Neural cell (in vitro differentiated cells): ENCODE measurements around the gene ITIH4. TPM values are rescaled to one million over a fixed set of nuclear protein-coding genes. Genes with fewer than 3 reads are reported as not detected.

Source experiments
- H2AFZ ChIP-seq: fragments of 200-600, 300-800 bp; sonication (generic), shearing (Covaris generic); 2 replicates; pipeline ENCODE4 v1.6.0; 2014; ENCODE audit warnings: low read depth, mild to moderate bottlenecking, antibody characterized with exemption, low read length, moderate library complexity
- H3F3A ChIP-seq: fragments of 200-600 bp; shearing (Covaris generic); 2 replicates; pipeline ENCODE4 v1.6.1; 2016; ENCODE audit warnings: mild to moderate bottlenecking, moderate library complexity, mixed read lengths, antibody characterized with exemption, low read length; ENCODE audit not compliant: insufficient read depth, poor library complexity, severe bottlenecking
- H3K27ac ChIP-seq: fragments of 200-600, 300-800 bp; sonication (generic), shearing (Covaris generic); 2 replicates; pipeline ENCODE4 v1.5.1; 2014; ENCODE audit warnings: mild to moderate bottlenecking, low read length, moderate library complexity
- H3K27me3 ChIP-seq: fragments of 300-800, 200-600 bp; sonication (generic), shearing (Covaris generic); 2 replicates; pipeline ENCODE4 v1.6.0; 2014; ENCODE audit warnings: mild to moderate bottlenecking, low read depth, low read length, moderate library complexity; ENCODE audit not compliant: insufficient read depth
- H3K36me3 ChIP-seq: fragments of 300-800, 200-600 bp; sonication (generic), shearing (Covaris generic); 2 replicates; pipeline ENCODE4 v1.5.1; 2014; ENCODE audit warnings: mild to moderate bottlenecking, antibody characterized with exemption, low read length, moderate library complexity; ENCODE audit not compliant: insufficient read depth
- H3K4me2 ChIP-seq: fragments of 300-800, 200-600 bp; sonication (generic), shearing (Covaris generic); 2 replicates; pipeline ENCODE4 v1.6.0; 2014; ENCODE audit warnings: mild to moderate bottlenecking, low read length
- H3K4me3 ChIP-seq: fragments of 300-800, 200-600 bp; sonication (generic), shearing (Covaris generic); 2 replicates; pipeline ENCODE4 v1.5.1; 2014; ENCODE audit warnings: mild to moderate bottlenecking, low read length, moderate library complexity
- H3K79me2 ChIP-seq: fragments of 200-600 bp; shearing (Covaris generic); replicated peaks from 2 replicates; pipeline ENCODE4 v1.6.0; 2014; ENCODE audit warnings: mild to moderate bottlenecking, low read length, moderate library complexity; ENCODE audit not compliant: insufficient read depth
- H3K9ac ChIP-seq: fragments of 300-800, 200-600 bp; sonication (generic), shearing (Covaris generic); 2 replicates; pipeline ENCODE4 v1.6.1; 2016; ENCODE audit warnings: mild to moderate bottlenecking, low read length, mixed read lengths
- H3K9me2 ChIP-seq: fragments of 200-600 bp; shearing (Covaris generic); 2 replicates; pipeline ENCODE4 v1.6.1; 2016; ENCODE audit warnings: mild to moderate bottlenecking, low read length, mixed read lengths; ENCODE audit not compliant: insufficient read depth
- H3K9me3 ChIP-seq: fragments of 200-600, 300-800 bp; sonication (generic), shearing (Covaris generic); 2 replicates; pipeline ENCODE4 v1.6.1; 2016; ENCODE audit warnings: mild to moderate bottlenecking, mixed run types, low read length, moderate library complexity, mixed read lengths
- H4K20me1 ChIP-seq: fragments of 200-600 bp; shearing (Covaris generic); 2 replicates; pipeline ENCODE4 v1.6.1; 2016; ENCODE audit warnings: mild to moderate bottlenecking, mixed run types; ENCODE audit not compliant: insufficient read depth
- CTCF ChIP-seq: fragments of 450-650 bp; IDR thresholded peaks from 2 replicates; pipeline ENCODE4 v1.5.1; 2014; ENCODE audit warnings: antibody characterized with exemption, mild to moderate bottlenecking, moderate library complexity; ENCODE audit not compliant: poor library complexity, severe bottlenecking
- EP300 ChIP-seq: fragments of 450-650 bp; conservative IDR thresholded peaks from 2 replicates; pipeline ENCODE4 v1.6.1; 2014; ENCODE audit warnings: antibody characterized with exemption, mild to moderate bottlenecking, moderate library complexity; ENCODE audit not compliant: poor library complexity, severe bottlenecking
- EZH2 ChIP-seq: fragments of 200-600, 300-800 bp; shearing (Covaris generic), sonication (generic); IDR thresholded peaks from 2 replicates; pipeline ENCODE4 v1.6.1; 2014; ENCODE audit warnings: antibody characterized with exemption, low read length, borderline replicate concordance, mild to moderate bottlenecking; ENCODE audit not compliant: insufficient read depth, poor library complexity, severe bottlenecking
- MXI1 ChIP-seq: fragments of 450-650 bp; conservative IDR thresholded peaks from 2 replicates; pipeline ENCODE4 v1.6.1; 2014; ENCODE audit warnings: antibody characterized with exemption, mild to moderate bottlenecking; ENCODE audit not compliant: poor library complexity, severe bottlenecking
- POLR2AphosphoS5 ChIP-seq: IDR thresholded peaks from 2 replicates; pipeline ENCODE4 v1.6.1; 2012
- RAD21 ChIP-seq: fragments of 450-650 bp; conservative IDR thresholded peaks from 2 replicates; pipeline ENCODE4 v1.6.1; 2014; ENCODE audit warnings: antibody characterized with exemption, mild to moderate bottlenecking, moderate library complexity
- REST ChIP-seq: IDR thresholded peaks from 2 replicates; pipeline ENCODE4 v1.6.1; 2012; ENCODE audit warnings: borderline replicate concordance
- SMC3 ChIP-seq: fragments of 450-650 bp; conservative IDR thresholded peaks from 2 replicates; pipeline ENCODE4 v1.6.1; 2014; ENCODE audit warnings: antibody characterized with exemption, mild to moderate bottlenecking, moderate library complexity; ENCODE audit not compliant: poor library complexity
- TAF1 ChIP-seq: IDR thresholded peaks from 2 replicates; pipeline ENCODE4 v1.6.1; 2012; ENCODE audit warnings: low read depth
- polyA plus RNA-seq: library from polyadenylated mRNA; depleted of rRNA; stranded (reverse); fragments of >200 nt; gene quantifications from 2 replicates; pipeline ENCODE4 v1.2.3, GENCODE V29; 2014

Gene ITIH4
- polyA plus RNA-seq, 1 donor from 2014 or later = 16.3 TPM

GRCh38 chr3:52839268-52839575 lies 8.8 kb upstream of the ITIH4 start:
- H4K20me1 ChIP-seq = no peaks in the 10 kb centered on the region
- no peak overlapping the region for H3K27ac ChIP-seq
- H3K9ac ChIP-seq = no peak overlapping the region
- no peak overlapping the region for H3K4me2 ChIP-seq
- no peaks in the 10 kb centered on the region for H3K36me3 ChIP-seq
- H3K9me3 ChIP-seq = no peaks in the 10 kb centered on the region
- H2AFZ ChIP-seq = no peak overlapping the region
- TF ChIP-seq EZH2 = no peak
- no peaks in the 10 kb centered on the region for H3K27me3 ChIP-seq
- H3K4me3 ChIP-seq = no peak overlapping the region
- no peaks in the 10 kb centered on the region for H3K79me2 ChIP-seq
- no peaks in the 10 kb centered on the region for H3F3A ChIP-seq
- no peaks in the 10 kb centered on the region for H3K9me2 ChIP-seq

- Histone ChIP-seq H3K79me2 (no peaks in the 10 kb centered on the region), H3K27me3 (no peaks in the 10 kb centered on the region), H2AFZ (no peak overlapping the region), H3K9ac (no peak overlapping the region), H3K9me3 (no peaks in the 10 kb centered on the region), H3K9me2 (no peaks in the 10 kb centered on the region), H4K20me1 (no peaks in the 10 kb centered on the region), H3K4me2 (no peak overlapping the region), H3K27ac (no peak overlapping the region), H3F3A (no peaks in the 10 kb centered on the region), H3K4me3 (no peak overlapping the region), H3K36me3 (no peaks in the 10 kb centered on the region)
- TF ChIP-seq EZH2 = no peak
- TF ChIP-seq MXI1 = no peak
- TF ChIP-seq CTCF = no peak
- no peak for TF ChIP-seq POLR2AphosphoS5
- TF ChIP-seq EP300 = no peak
- TF ChIP-seq SMC3 = no peak
- TF ChIP-seq REST = no peak
- no peak for TF ChIP-seq RAD21
- TF ChIP-seq TAF1 = no peak
Measured at GRCh38 chr3:52838561-52839267, 8.2 kb upstream of the ITIH4 start.

- Histone ChIP-seq H3K4me3 (no peak overlapping the region), H3K36me3 (peaks cover 5% of the 10 kb centered on the region), H3K9ac (no peak overlapping the region), H3K79me2 (no peaks in the 10 kb centered on the region), H3K9me3 (no peaks in the 10 kb centered on the region), H3K27ac (no peak overlapping the region), H3K9me2 (no peaks in the 10 kb centered on the region), H3K27me3 (no peaks in the 10 kb centered on the region), H4K20me1 (no peaks in the 10 kb centered on the region), H2AFZ (no peak overlapping the region), H3F3A (no peaks in the 10 kb centered on the region), H3K4me2 (no peak overlapping the region)
- TF ChIP-seq REST = no peak
- no peak for TF ChIP-seq EZH2
- TF ChIP-seq EP300 = no peak
- TF ChIP-seq TAF1 = no peak
- TF ChIP-seq MXI1 = no peak
- no peak for TF ChIP-seq RAD21
- no peak for TF ChIP-seq POLR2AphosphoS5
- TF ChIP-seq CTCF = no peak
- no peak for TF ChIP-seq SMC3
Measured at GRCh38 chr3:52836986-52837385, 6.5 kb upstream of the ITIH4 start.
